GM10248 (cell line): ENCODE measurements around the gene RUSC2.

Source experiments
- CTCF ChIA-PET: fragments of 300-600 bp; sonication (Branson Sonifier 250); formaldehyde crosslinking; extraction: SDS; loops from one replicate; lab custom pipeline; 2021; ENCODE audit warnings: antibody characterized with exemption; lab: Yijun Ruan, JAX
- POLR2A ChIA-PET: fragments of 350-650 bp; sonication (Branson Sonifier 250); formaldehyde crosslinking; extraction: SDS; loops from one replicate; lab custom pipeline; 2020; ENCODE audit warnings: antibody characterized with exemption; lab: Yijun Ruan, JAX
- DNase-seq: peaks from one replicate; pipeline ENCODE4 v3.0.0; 2012; ENCODE audit errors: extremely low spot score
- TF ChIP-seq, protein P1 (sequence below): IDR thresholded peaks from 2 replicates; pipeline ENCODE4 v1.5.1; 2012; ENCODE audit warnings: mild to moderate bottlenecking, low read depth; ENCODE audit errors: extremely low read depth, missing control alignments, control extremely low read depth

The RUSC2 gene

DNA sequence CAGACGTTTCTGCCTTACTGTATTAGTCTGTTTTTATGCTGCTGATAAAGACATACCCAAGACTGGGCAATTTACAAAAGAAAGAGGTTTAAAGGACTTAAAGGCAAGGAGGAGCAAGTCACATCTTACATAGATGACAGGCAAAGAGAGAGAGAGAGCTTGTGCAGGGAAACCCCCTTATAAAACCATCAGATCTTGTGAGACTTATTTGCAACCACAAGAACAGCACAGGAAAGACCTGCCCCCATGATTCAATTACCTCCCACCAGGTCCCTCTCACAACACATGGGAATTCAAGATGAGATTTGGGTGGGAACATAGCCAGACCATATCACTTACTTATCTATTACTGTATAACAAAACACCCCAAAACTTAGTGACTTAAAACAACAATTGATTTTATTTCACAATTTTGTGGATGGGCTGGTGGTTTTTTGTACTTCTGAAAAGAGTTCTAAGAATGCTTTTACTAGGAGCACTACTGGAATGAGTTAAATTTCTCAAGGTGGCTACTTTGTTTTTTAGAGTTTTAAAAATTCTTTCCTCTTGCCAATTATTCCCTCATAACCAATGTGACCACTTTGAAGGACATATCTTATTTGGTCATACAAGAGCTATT is 10.3 kb downstream of the RUSC2 start:
- CTCF ChIA-PET, result interaction anchor here (1.0 kb wide), 1 partner anchor 538 kb away, joined by 3 read pairs; no protein-coding TSS in a partner anchor
- TF ChIP-seq, protein P1, sequence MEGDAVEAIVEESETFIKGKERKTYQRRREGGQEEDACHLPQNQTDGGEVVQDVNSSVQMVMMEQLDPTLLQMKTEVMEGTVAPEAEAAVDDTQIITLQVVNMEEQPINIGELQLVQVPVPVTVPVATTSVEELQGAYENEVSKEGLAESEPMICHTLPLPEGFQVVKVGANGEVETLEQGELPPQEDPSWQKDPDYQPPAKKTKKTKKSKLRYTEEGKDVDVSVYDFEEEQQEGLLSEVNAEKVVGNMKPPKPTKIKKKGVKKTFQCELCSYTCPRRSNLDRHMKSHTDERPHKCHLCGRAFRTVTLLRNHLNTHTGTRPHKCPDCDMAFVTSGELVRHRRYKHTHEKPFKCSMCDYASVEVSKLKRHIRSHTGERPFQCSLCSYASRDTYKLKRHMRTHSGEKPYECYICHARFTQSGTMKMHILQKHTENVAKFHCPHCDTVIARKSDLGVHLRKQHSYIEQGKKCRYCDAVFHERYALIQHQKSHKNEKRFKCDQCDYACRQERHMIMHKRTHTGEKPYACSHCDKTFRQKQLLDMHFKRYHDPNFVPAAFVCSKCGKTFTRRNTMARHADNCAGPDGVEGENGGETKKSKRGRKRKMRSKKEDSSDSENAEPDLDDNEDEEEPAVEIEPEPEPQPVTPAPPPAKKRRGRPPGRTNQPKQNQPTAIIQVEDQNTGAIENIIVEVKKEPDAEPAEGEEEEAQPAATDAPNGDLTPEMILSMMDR, result no peak
- POLR2A ChIA-PET, result no interaction called here
- DNase-seq, result no peak

DNA sequence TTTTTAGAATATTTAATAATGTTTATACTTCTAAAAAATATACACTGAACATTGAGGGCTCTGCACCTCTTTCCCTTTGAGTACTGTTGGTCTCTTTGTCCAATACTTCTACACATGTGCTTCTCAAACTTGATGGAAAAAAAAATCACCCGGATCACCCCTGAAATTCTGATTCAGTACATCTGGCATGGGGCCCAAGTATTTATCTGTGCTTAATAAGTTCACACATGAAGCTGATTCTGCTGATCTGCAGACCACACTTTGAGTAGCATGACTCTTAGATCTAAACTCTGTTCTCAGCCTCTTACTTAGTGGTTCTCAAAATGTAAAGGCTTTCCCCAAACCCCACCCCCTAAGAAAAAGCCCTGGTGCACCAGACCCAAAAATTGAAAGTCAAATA is 12.0 kb downstream of the RUSC2 start:
- TF ChIP-seq, protein P1, result no peak
- ChIA-PET POLR2A (no interaction called here), CTCF (no interaction called here)
- DNase-seq, result no peak

DNA sequence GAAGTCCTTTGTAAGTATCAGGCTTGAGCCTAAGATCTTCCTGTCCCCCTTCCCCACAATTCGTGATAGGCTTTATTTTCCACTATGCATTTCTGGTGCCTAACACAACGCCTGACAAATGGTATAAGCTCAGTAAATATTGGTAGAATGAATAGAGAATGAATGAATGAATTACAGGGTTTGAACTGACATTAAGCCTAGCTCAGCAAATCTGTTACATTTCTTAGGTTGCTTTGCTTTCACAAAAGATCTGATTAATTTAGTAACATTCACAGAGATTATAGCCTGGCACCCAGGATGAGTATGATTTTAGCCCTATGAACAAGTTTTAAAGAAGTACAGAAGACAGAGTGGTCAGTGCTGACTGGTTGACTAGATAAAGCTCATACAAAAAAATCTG is 16.4 kb downstream of the RUSC2 start:
- no peak for DNase-seq
- ChIA-PET CTCF (interaction anchor here (1.2 to 4.3 kb wide), 6 partner anchors 8 to 47 kb away, joined by 3 to 18 read pairs (median 4); no protein-coding TSS in a partner anchor), POLR2A (no interaction called here)
- TF ChIP-seq, protein P1, result no peak

DNA sequence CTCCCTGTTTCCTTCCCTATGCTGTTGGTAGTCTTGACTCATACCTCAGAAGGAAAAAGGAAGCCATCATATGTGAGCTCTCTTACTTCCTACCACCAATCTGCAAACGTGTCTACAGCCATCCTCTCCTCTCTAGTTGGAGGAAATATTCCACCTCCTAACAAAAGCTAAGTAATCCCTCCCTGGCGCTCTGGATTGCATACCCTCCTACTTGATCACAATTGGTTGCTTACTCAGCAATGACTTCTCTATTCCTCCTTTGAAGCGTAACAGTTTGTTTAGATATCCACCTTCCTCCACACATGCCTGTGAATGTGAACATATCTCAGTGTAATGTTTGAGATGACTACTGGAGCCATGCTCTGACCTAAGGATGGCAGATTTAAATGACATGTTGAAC is 18.2 kb downstream of the RUSC2 start:
- DNase-seq, result no peak
- ChIA-PET CTCF (interaction anchor here (1.2 to 4.3 kb wide), 2 partner anchors 11 to 45 kb away, joined by 3 to 18 read pairs; no protein-coding TSS in a partner anchor), POLR2A (no interaction called here)
- TF ChIP-seq, protein P1, result no peak

DNA sequence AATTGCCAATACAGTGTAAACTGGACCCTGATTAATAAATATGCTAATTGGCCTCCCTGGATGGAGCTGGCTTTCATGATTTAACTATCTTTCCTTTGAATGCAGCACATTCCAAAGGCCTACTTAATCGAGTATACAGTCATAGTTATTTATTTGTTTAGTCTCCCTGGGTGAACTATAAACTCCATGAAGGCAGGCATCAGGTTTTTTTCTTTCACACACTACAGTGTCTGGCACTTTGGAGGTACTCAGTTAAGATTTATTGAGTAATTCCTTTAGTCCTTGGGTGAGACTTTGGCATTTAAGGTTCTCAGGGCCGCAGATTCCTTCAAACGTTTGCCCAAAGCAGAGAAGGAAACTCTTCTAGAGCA is 20.5 kb downstream of the RUSC2 start:
- DNase-seq, result no peak
- POLR2A ChIA-PET, result no interaction called here
- CTCF ChIA-PET, result interaction anchor here (1.5 kb wide), 1 partner anchor 8 kb away, joined by 3 read pairs; no protein-coding TSS in a partner anchor
- TF ChIP-seq, protein P1, result no peak

DNA sequence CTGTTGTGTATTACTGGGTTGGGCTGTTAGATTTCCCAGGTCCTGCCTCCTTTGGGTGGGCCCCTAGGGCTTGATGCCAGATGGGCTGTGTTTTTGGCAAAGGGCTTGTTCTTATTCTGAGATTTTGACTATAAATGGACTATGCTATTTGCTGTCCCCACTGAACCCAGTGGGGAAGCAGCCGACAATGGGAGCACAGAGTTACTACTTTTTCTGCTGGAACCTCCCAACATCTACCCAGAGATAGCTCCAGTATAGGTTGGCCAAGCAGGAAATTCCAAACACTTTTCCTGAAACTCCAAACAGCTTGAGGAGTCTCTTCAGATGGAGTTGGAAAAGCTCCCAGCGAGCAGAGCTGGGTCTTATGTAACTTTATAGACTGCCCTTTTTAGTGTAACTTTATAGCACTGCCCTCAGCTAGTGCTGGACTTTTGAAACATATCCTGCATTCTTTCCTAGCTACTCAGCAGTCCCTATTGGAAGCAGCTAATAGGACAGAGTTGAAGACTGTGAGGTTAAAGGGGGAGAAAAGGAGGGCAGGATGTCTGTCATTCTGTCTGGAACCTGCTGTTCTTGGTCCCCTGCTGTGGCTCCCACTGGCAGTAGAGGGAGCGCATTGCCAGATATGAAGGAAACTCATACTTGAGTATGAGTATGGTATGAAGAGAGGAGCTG is 21.0 kb downstream of the RUSC2 start:
- DNase-seq, result no peak
- ChIA-PET CTCF (interaction anchor here (1.5 to 1.6 kb wide), 2 partner anchors 7 to 28 kb away, joined by 3 to 4 read pairs; no protein-coding TSS in a partner anchor), POLR2A (no interaction called here)
- TF ChIP-seq, protein P1, result no peak
